SK-MEL-5 (cell line): ENCODE measurements around the gene CLIC1. TPM values are rescaled to one million over a fixed set of nuclear protein-coding genes. Genes with fewer than 3 reads are reported as not detected.
A peak's percentile ranks its signal among the peaks of the same experiment; 100 is the strongest.

Experiments
- DNase-seq: peaks from one replicate; pipeline ENCODE4 v3.0.0-alpha.2; 2016; ENCODE audit warnings: low read depth, low spot score
- in situ Hi-C: cut with HindIII; loops from 2 replicates; pipeline ENCODE4 v1.10.0; 2016; ENCODE audit warnings: low sequenced_read_pairs, high pct_unique_total_duplicates, low pct_unique_long_range_greater_than_20kb
- small RNA-seq, 2 experiments: library from RNA; depleted of rRNA; stranded (forward); fragments of <200 nt; gene quantifications; one replicate each; pipeline ENCODE3, GENCODE V24; 2014
- total RNA-seq: library from RNA; depleted of rRNA; stranded (reverse); fragments of >200 nt; shearing (Covaris generic); gene quantifications from 2 replicates; pipeline ENCODE4 v1.2.3, GENCODE V29; 2014; rRNA removed

Gene CLIC1
- total RNA-seq, 1 experiment from 2014 or later, result 466 TPM

- no peak for DNase-seq
Observed at GRCh38 chr6:31693535-31693934, 42.8 kb downstream of the CLIC1 start.

GRCh38 chr6:31692886-31693285 lies 43.4 kb downstream of the CLIC1 start:
- no peak for DNase-seq
- in situ Hi-C loops, result no loop called here

More at GRCh38 chr6:31693535-31693934, 42.8 kb downstream of the CLIC1 start:
- in situ Hi-C loops, result no loop called here

DNA sequence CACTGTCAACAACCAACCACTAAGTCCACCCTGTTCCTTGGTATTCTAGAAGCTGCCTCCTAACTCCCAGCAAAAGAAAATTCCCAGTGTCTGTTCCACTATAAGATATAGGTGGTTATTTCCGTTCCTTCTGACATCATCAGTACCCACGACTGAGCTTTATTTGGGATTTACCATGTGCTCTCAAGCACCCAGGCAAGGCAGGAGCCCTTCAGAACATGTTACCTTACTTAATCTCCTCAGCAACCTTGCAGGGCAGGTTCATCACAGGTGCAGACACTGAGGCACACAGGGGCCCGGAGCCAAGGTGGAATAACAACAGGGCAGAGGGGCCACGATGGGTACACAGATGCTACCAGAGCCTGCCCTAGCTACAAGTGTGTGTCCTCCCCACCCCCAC lies 44.0 kb downstream of the CLIC1 start:
- in situ Hi-C loops, result no loop called here
- no peak for DNase-seq

DNA sequence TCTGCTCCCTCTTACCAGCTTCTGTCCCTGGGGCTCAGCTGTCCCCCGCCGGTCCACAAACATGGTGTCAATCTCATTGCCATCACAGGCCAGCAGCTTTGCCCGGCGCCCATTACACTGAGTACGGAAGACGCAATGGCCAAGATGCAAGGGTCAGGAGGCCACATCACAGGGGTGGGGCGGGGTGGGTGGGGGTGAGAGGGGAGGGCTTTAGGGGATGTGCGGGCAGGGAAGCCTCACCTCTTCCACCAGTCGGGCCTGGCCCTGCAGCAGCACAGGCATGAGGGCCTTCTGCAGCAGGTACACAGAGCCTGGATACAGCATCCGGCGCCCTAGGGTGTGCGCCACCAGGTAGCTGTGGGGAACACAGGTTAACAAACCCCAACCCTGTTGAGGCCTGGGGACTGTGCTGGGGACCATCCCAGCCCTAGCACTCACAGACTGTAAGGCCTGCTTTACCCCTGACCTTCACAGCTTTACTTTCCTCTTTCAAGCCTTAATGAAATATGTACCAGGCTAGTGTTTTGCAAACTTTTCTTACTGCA lies 44.7 kb downstream of the CLIC1 start:
- in situ Hi-C loops, result no loop called here
- no peak for DNase-seq

GRCh38 chr6:31691078-31691463 lies 45.3 kb downstream of the CLIC1 start:
- in situ Hi-C loops, result no loop called here
- no peak for DNase-seq

DNA sequence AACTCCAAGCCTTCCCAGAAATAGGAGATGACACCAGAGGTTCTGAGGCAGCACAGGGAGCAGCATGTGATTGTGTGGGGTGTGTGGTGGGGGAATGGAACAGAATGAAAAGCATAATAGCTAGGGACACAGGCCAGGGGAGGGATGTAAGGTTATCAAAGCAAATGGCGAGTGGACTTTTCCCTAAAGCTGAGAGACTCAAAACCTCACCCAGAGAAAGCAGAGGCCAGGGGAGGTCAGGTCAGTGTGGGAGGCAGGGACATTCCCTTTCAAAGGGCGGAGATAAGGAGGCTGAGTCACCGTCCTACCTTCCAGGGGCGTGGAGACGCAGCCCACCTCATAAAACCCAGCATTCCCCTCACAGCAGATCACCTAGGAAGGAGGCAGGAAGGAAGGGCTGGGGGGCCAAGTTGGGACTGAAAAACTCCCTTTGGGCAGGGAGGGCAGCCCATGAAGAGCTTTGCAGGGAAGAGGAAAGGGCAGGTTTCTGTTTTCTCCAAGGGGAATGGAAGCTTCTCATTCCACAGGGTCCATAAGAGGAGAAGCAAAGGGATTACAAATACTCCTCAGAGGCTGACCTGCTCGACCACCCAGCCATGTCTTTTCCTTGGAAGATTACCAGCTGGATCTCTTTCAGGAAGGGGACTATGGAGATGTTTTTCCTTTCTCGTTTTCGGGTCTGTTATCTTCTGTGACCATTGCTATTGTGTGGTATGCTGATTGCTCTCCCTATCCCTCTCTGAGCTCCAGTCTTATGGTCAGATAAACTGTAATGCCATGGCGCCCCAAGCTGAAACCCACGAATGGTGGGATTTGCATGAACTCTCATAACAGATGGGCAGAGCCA lies 45.9 kb downstream of the CLIC1 start:
- no peak for DNase-seq
- in situ Hi-C loops, result no loop called here

GRCh38 chr6:31689249-31690110 lies 46.9 kb downstream of the CLIC1 start:
- DNase-seq, result peak; percentile 40
- in situ Hi-C loops, result no loop called here

GRCh38 chr6:31687860-31688693 lies 48.3 kb downstream of the CLIC1 start:
- in situ Hi-C loops, result no loop called here
- DNase-seq, result no peak

DNA sequence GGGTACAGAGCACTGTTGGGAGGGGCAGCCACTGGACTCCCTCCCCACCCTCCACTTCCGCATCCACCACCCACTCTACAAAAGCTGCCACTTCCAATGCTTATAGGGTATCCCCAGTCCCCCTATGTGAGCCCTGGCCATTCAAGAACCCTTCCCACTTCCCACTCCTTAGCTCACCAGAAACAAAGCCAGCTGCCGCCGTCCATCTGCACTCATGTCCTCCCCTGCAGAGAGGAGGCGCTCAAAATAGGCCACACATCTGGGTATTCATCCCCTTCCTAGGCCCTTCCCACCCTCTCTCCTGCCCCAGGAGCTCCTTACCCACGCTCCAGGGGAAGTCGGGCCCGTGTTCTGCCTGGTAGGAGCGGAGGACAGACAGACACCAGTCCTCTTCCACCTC lies 49.0 kb downstream of the CLIC1 start:
- no peak for DNase-seq
- in situ Hi-C loops, result no loop called here

- DNase-seq, result no peak
- in situ Hi-C loops, result no loop called here
Observed at GRCh38 chr6:31686483-31686882, 49.8 kb downstream of the CLIC1 start.

DNA sequence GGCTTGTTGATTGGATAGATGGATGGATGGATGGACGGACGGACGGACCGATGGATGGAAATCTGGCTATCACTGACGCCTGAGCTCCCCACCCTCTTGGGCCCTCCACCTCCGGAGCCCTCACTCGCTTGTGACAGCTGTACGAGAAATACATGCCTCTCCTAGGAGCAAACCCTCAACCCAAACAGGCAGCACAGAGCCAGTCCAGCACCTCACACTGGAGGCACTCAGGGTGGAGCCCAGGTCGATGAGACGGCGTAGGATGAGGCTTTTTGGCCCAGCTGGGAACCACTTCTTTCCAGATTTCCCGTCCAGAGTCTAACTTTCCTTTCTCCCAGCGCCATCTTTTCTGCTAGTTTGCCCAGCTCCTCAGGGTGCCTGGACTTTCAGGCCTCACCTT lies 52.7 kb downstream of the CLIC1 start:
- DNase-seq, result no peak
- in situ Hi-C loops, result no loop called here

DNA sequence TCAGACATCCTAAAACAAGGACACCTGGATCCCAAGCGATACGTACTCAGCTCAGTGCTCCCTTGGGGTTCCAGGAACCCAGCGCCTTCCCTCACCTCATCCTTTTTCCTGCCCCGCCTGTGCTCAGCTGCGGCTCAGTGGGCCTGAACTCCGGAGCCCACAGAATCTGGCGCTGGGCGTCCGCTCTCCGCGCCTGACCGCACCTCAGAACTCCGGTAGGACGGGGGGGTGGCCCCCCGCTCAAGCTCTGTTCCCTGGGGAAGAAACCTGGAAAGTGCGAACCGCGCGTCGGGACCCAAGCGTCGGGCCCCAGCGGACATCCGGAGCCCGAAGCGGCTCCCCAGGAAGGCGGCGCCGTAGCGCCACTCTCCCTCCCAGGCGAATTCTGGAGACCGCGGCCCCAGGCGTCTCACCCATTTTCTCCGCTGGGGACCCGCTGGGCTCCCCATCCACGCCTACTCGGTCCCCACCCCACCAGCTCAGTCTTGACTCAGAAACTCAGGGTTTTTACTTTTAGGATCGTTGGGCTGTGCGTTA lies 55.1 kb downstream of the CLIC1 start:
- DNase-seq, result no peak
- in situ Hi-C loops, result no loop called here

Small RNAs within 50 kb of the gene (small RNA-seq; reads per million reads assigned to genes)
- 0 reads per million in 2 experiments for gene LY6G6D
- gene MIR4646, result 0 reads per million in 2 experiments
- 0 reads per million in 2 experiments for gene MSH5-SAPCD1
- 0 reads per million in 2 experiments for gene RF00019
- gene RNU6-850P, result 0 reads per million in 2 experiments
- 0 reads per million in 2 experiments for gene SAPCD1

Other genes starting within 250 kb of the CLIC1 start
- gene MICB, start 238.4 kb downstream of the CLIC1 start, total RNA-seq, result 4.9 and 7.0 TPM in 2 replicates
- gene MCCD1, start 207.6 kb downstream of the CLIC1 start, total RNA-seq, result not detected in 2 replicates
- 384 and 391 TPM in 2 replicates for gene DDX39B, start 194.5 kb downstream of the CLIC1 start, total RNA-seq
- 0.32 and 0.45 TPM in 2 replicates for gene ATP6V1G2, start 189.9 kb downstream of the CLIC1 start, total RNA-seq
- gene NFKBIL1, start 188.9 kb downstream of the CLIC1 start, total RNA-seq, result 17.2 and 17.8 TPM in 2 replicates
- not detected in 2 replicates for gene LTA, start 164.2 kb downstream of the CLIC1 start, total RNA-seq
- not detected in 2 replicates for gene TNF, start 161.0 kb downstream of the CLIC1 start, total RNA-seq
- gene LTB, start 154.1 kb downstream of the CLIC1 start, total RNA-seq, result not detected in 2 replicates
- gene LST1, start 150.3 kb downstream of the CLIC1 start, total RNA-seq, result not detected in 2 replicates
- gene NCR3, start 143.5 kb downstream of the CLIC1 start, total RNA-seq, result not detected in 2 replicates
- not detected in 2 replicates for gene AIF1, start 121.3 kb downstream of the CLIC1 start, total RNA-seq
- gene PRRC2A, start 115.8 kb downstream of the CLIC1 start, total RNA-seq, result 32.0 and 48.6 TPM in 2 replicates
- 110 and 149 TPM in 2 replicates for gene BAG6, start 83.9 kb downstream of the CLIC1 start, total RNA-seq
- gene APOM, start 80.6 kb downstream of the CLIC1 start, total RNA-seq, result 0.42 and 0.43 TPM in 2 replicates
- gene C6orf47, start 75.8 kb downstream of the CLIC1 start, total RNA-seq, result 24.5 and 25.6 TPM in 2 replicates
- gene GPANK1, start 71.5 kb downstream of the CLIC1 start, total RNA-seq, result 17.8 and 18.5 TPM in 2 replicates
- 213 and 226 TPM in 2 replicates for gene CSNK2B, start 70.5 kb downstream of the CLIC1 start, total RNA-seq
- gene LY6G5B, start 66.6 kb downstream of the CLIC1 start, total RNA-seq, result 0.85 and 0.87 TPM in 2 replicates
- 0.48 TPM in 1 of 2 replicates, not detected in the other for gene LY6G5C, start 55.5 kb downstream of the CLIC1 start, total RNA-seq
- 53.0 and 55.0 TPM in 2 replicates for gene ABHD16A, start 33.2 kb downstream of the CLIC1 start, total RNA-seq
- gene LY6G6F, start 29.7 kb downstream of the CLIC1 start, total RNA-seq, result not detected in 2 replicates
- not detected in 2 replicates for gene LY6G6D, start 21.2 kb downstream of the CLIC1 start, total RNA-seq
- not detected in 2 replicates for gene LY6G6C, start 14.8 kb downstream of the CLIC1 start, total RNA-seq
- gene MPIG6B, start 13.2 kb downstream of the CLIC1 start, total RNA-seq, result not detected in 2 replicates
- 4.6 and 4.7 TPM in 2 replicates for gene DDAH2, start 7.2 kb downstream of the CLIC1 start, total RNA-seq
- gene MSH5, start 3.5 kb upstream of the CLIC1 start, total RNA-seq, result 16.1 and 17.5 TPM in 2 replicates
- gene SAPCD1, start 26.1 kb upstream of the CLIC1 start, total RNA-seq, result 1.1 and 1.7 TPM in 2 replicates
- gene VWA7, start 40.8 kb upstream of the CLIC1 start, total RNA-seq, result not detected in 2 replicates
- gene VARS1, start 59.2 kb upstream of the CLIC1 start, total RNA-seq, result 38.9 and 53.0 TPM in 2 replicates
- gene LSM2, start 70.4 kb upstream of the CLIC1 start, total RNA-seq, result 45.6 and 47.0 TPM in 2 replicates
- gene HSPA1L, start 78.8 kb upstream of the CLIC1 start, total RNA-seq, result 0.29 TPM in 2 replicates
- gene HSPA1A, start 79.0 kb upstream of the CLIC1 start, total RNA-seq, result 7.1 and 8.2 TPM in 2 replicates
- 104 TPM in 2 replicates for gene HSPA1B, start 91.2 kb upstream of the CLIC1 start, total RNA-seq
- gene NEU1, start 126.3 kb upstream of the CLIC1 start, total RNA-seq, result 213 and 215 TPM in 2 replicates
- not detected in 2 replicates for gene SLC44A4, start 142.5 kb upstream of the CLIC1 start, total RNA-seq
- gene EHMT2, start 161.2 kb upstream of the CLIC1 start, total RNA-seq, result 39.4 and 47.7 TPM in 2 replicates
- gene ZBTB12, start 165.6 kb upstream of the CLIC1 start, total RNA-seq, result 1.3 and 2.2 TPM in 2 replicates
- 9.4 and 10.1 TPM in 2 replicates for gene C2, start 191.2 kb upstream of the CLIC1 start, total RNA-seq
- gene CFB, start 209.6 kb upstream of the CLIC1 start, total RNA-seq, result not detected in 2 replicates
- gene NELFE, start 222.4 kb upstream of the CLIC1 start, total RNA-seq, result 81.9 and 91.0 TPM in 2 replicates
- 21.4 and 28.3 TPM in 2 replicates for gene SKIC2, start 222.6 kb upstream of the CLIC1 start, total RNA-seq
- gene DXO, start 235.6 kb upstream of the CLIC1 start, total RNA-seq, result 5.2 and 9.2 TPM in 2 replicates
- 1.6 and 2.2 TPM in 2 replicates for gene C4A, start 245.5 kb upstream of the CLIC1 start, total RNA-seq